Spinal cord (tissue), 10 donors: ENCODE data around the gene DOCK9. TPM values are rescaled to one million over a fixed set of nuclear protein-coding genes. Genes with fewer than 3 reads are reported as not detected.

Experiments
- DNase-seq, 6 donors: peaks; one replicate each; pipeline versions ENCODE4 v3.0.0 to v3.0.0-alpha.2; 2013 to 2015; ENCODE audit warnings: low spot score in 6 of 6, low read depth in 4 of 6
- H3K27ac ChIP-seq: one replicate; pipeline ENCODE4 v1.5.1; 2013; ENCODE audit warnings: low read depth, low read length, control low read depth
- H3K27me3 ChIP-seq: one replicate; pipeline ENCODE4 v1.6.1; 2013; ENCODE audit warnings: low read length; ENCODE audit not compliant: control insufficient read depth, insufficient read depth
- H3K36me3 ChIP-seq: one replicate; pipeline ENCODE4 v1.6.1; 2013; ENCODE audit warnings: low read length; ENCODE audit not compliant: control insufficient read depth, insufficient read depth
- H3K4me1 ChIP-seq: one replicate; pipeline ENCODE4 v1.6.1; 2013; ENCODE audit warnings: low read length; ENCODE audit not compliant: control insufficient read depth, insufficient read depth
- H3K4me3 ChIP-seq: one replicate; pipeline ENCODE4 v1.5.1; 2013; ENCODE audit warnings: low read depth, low read length, control low read depth
- H3K9me3 ChIP-seq: one replicate; pipeline ENCODE4 v1.6.1; 2013; ENCODE audit warnings: low read length; ENCODE audit not compliant: control insufficient read depth, insufficient read depth
- whole genome bisulfite sequencing: methylation state at CpG from one replicate; pipeline ENCODE4 v1.1.5; 2013; ENCODE audit warnings: missing lambda C conversion rate; ENCODE audit not compliant: insufficient coverage; 5-methylcytosine and 5-hydroxymethylcytosine counted together
- polyA plus RNA-seq, 2 donors: library from polyadenylated mRNA; unstranded; fragments of 120-200 nt; gene quantifications; one replicate each; pipeline ENCODE4 v1.2.1, GENCODE V29; 2013; ENCODE audit not compliant: insufficient read length in 2 of 2
- total RNA-seq, 2 donors: library from RNA; depleted of rRNA in 1 of 2; stranded (reverse); fragments of 120-200 nt in 1 of 2; fragments of >200 nt in 1 of 2; gene quantifications; one replicate each; pipeline versions ENCODE4 v1.2.3 to v1.2.4, GENCODE V29; 2013 to 2014
- donor health status: healthy.

The DOCK9 gene
- total and polyA plus RNA-seq, 4 donors = 74.4 to 117 (median 97.3) TPM

- DNase-seq = no peak
- H3K36me3 ChIP-seq = no peaks in the 10 kb centered on the region
- H3K9me3 ChIP-seq = no peaks in the 10 kb centered on the region
- 93% methylated on average over 8 of the region's 8 CpGs for WGBS
- H3K27ac ChIP-seq = no peak overlapping the region
- H3K4me1 ChIP-seq = no peaks in the 10 kb centered on the region
- no peaks in the 10 kb centered on the region for H3K27me3 ChIP-seq
- no peak overlapping the region for H3K4me3 ChIP-seq
Measured at GRCh38 chr13:98784666-98785065, 193.2 kb downstream of the DOCK9 start.

GRCh38 chr13:98783856-98784478 is 193.9 kb downstream of the DOCK9 start:
- Histone ChIP-seq H3K27me3 (no peaks in the 10 kb centered on the region), H3K9me3 (no peaks in the 10 kb centered on the region), H3K4me3 (no peak overlapping the region), H3K36me3 (no peaks in the 10 kb centered on the region), H3K4me1 (no peaks in the 10 kb centered on the region), H3K27ac (no peak overlapping the region)
- DNase-seq = no peak
- 94% methylated on average over 12 of the region's 12 CpGs for WGBS

GRCh38 chr13:98782654-98783053 is 195.2 kb downstream of the DOCK9 start:
- H3K36me3 ChIP-seq = no peaks in the 10 kb centered on the region
- DNase-seq = no peak
- no peaks in the 10 kb centered on the region for H3K9me3 ChIP-seq
- H3K4me3 ChIP-seq = no peak overlapping the region
- no peak overlapping the region for H3K27ac ChIP-seq
- 58% methylated on average over 3 of the region's 5 CpGs for WGBS
- no peaks in the 10 kb centered on the region for H3K27me3 ChIP-seq
- H3K4me1 ChIP-seq = no peaks in the 10 kb centered on the region

GRCh38 chr13:98781905-98782304 is 196.0 kb downstream of the DOCK9 start:
- no peak for DNase-seq
- H3K36me3 ChIP-seq = no peaks in the 10 kb centered on the region
- H3K4me3 ChIP-seq = no peak overlapping the region
- no peaks in the 10 kb centered on the region for H3K27me3 ChIP-seq
- H3K4me1 ChIP-seq = no peaks in the 10 kb centered on the region
- no peak overlapping the region for H3K27ac ChIP-seq
- H3K9me3 ChIP-seq = no peaks in the 10 kb centered on the region
- WGBS = 100% methylated on average over 5 of the region's 7 CpGs

- no peaks in the 10 kb centered on the region for H3K9me3 ChIP-seq
- DNase-seq = no peak
- H3K27me3 ChIP-seq = no peaks in the 10 kb centered on the region
- H3K36me3 ChIP-seq = no peaks in the 10 kb centered on the region
- H3K4me3 ChIP-seq = no peak overlapping the region
- 85% methylated on average over 9 of the region's 11 CpGs for WGBS
- H3K27ac ChIP-seq = no peak overlapping the region
- no peaks in the 10 kb centered on the region for H3K4me1 ChIP-seq
Measured at GRCh38 chr13:98781470-98781869, 196.4 kb downstream of the DOCK9 start.

GRCh38 chr13:98781045-98781444 is 196.8 kb downstream of the DOCK9 start:
- no peak for DNase-seq
- WGBS = 89% methylated on average over 11 of the region's 11 CpGs
- H3K9me3 ChIP-seq = no peaks in the 10 kb centered on the region
- H3K4me1 ChIP-seq = no peaks in the 10 kb centered on the region
- H3K27me3 ChIP-seq = no peaks in the 10 kb centered on the region
- no peak overlapping the region for H3K4me3 ChIP-seq
- no peaks in the 10 kb centered on the region for H3K36me3 ChIP-seq
- H3K27ac ChIP-seq = no peak overlapping the region

GRCh38 chr13:98780451-98780850 is 197.4 kb downstream of the DOCK9 start:
- Histone ChIP-seq H3K4me3 (no peak overlapping the region), H3K4me1 (no peaks in the 10 kb centered on the region), H3K9me3 (no peaks in the 10 kb centered on the region), H3K36me3 (no peaks in the 10 kb centered on the region), H3K27me3 (no peaks in the 10 kb centered on the region), H3K27ac (no peak overlapping the region)
- no peak for DNase-seq
- 57% methylated on average over 1 of the region's 2 CpGs for WGBS

- Histone ChIP-seq H3K27ac (no peak overlapping the region), H3K4me1 (no peaks in the 10 kb centered on the region), H3K27me3 (no peaks in the 10 kb centered on the region), H3K9me3 (no peaks in the 10 kb centered on the region), H3K4me3 (no peak overlapping the region), H3K36me3 (no peaks in the 10 kb centered on the region)
- WGBS = 100% methylated on average over 1 of the region's 1 CpG
- DNase-seq = no peak
Measured at GRCh38 chr13:98779695-98780094, 198.2 kb downstream of the DOCK9 start.

- no peak for DNase-seq
- 80% methylated on average over 1 of the region's 8 CpGs for WGBS
- Histone ChIP-seq H3K27ac (no peak overlapping the region), H3K27me3 (no peaks in the 10 kb centered on the region), H3K4me3 (no peak overlapping the region), H3K4me1 (no peaks in the 10 kb centered on the region), H3K36me3 (no peaks in the 10 kb centered on the region), H3K9me3 (no peaks in the 10 kb centered on the region)
Measured at GRCh38 chr13:98778749-98779148, 199.1 kb downstream of the DOCK9 start.

- Histone ChIP-seq H3K27ac (no peak overlapping the region), H3K27me3 (no peaks in the 10 kb centered on the region), H3K36me3 (no peaks in the 10 kb centered on the region), H3K4me1 (no peaks in the 10 kb centered on the region), H3K9me3 (no peaks in the 10 kb centered on the region), H3K4me3 (no peak overlapping the region)
- DNase-seq = no peak
- 55% methylated on average over 5 of the region's 5 CpGs for WGBS
Measured at GRCh38 chr13:98776644-98777043, 201.2 kb downstream of the DOCK9 start.
